GM19455 (cell line): ENCODE results near the gene CNBP.
"Not testable (repeated sequence)": the region's sequence is repeated elsewhere in the genome, so short reads cannot be mapped to it uniquely, and the experiment has no call there.

Experiments used
- ATAC-seq: cut with Tn5 transposase; IDR thresholded peaks from one replicate; pipeline ENCODE4 v1.9.1; 2021; ENCODE audit not compliant: unreplicated experiment

CNBP gene

GRCh38 chr3:129185783-129186182 lies 2.1 kb upstream of the CNBP start:
- no peak for ATAC-seq

DNA sequence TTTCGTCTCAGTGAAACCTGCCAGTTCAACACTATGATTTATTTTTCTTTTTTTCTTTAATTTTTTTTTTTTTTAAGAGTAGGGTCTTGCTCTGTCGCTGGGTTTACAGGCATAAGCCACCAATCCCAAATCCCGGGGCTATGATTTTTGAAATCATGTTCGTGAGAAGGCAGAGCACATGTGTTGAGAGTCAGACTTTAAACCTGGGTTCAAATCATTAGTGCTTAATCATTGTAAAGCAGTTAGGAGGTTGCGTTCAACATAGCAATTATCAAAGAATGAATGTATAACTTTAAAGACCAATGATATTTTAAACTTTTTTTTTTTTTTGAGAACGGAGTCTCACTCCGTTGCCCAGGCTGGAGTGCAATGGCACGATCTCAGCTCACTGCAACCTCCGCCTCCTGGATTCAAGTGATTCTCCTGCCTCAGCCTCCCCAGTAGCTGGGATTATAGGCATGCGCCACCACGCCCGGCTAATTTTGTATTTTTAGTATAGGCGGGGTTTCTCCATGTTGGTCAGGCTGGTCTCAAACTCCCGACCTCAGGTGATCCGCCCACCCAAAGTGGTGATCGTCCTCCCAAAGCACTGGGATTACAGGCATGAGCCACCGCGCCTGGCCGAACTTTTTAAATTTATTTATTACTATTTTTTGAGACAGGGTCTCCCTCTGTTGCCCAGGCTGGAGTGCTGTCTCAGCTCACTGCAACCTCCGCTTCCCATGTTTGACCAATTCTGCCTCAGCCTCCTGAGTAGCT lies 1.3 kb upstream of the CNBP start:
- ATAC-seq = not testable (repeated sequence)

GRCh38 chr3:129184396-129184657 lies 631 bp upstream of the CNBP start:
- ATAC-seq = no peak

- ATAC-seq = no peak
These were observed 1.1 kb downstream of the CNBP start for GRCh38 chr3:129182390-129183185.

GRCh38 chr3:129181819-129182218 lies 1.9 kb downstream of the CNBP start:
- ATAC-seq = no peak

GRCh38 chr3:129180461-129180860 lies 3.2 kb downstream of the CNBP start:
- ATAC-seq = no peak

GRCh38 chr3:129176051-129176450 lies 7.6 kb downstream of the CNBP start:
- ATAC-seq = no peak

GRCh38 chr3:129173725-129174124 lies 10.0 kb downstream of the CNBP start:
- no peak for ATAC-seq

DNA sequence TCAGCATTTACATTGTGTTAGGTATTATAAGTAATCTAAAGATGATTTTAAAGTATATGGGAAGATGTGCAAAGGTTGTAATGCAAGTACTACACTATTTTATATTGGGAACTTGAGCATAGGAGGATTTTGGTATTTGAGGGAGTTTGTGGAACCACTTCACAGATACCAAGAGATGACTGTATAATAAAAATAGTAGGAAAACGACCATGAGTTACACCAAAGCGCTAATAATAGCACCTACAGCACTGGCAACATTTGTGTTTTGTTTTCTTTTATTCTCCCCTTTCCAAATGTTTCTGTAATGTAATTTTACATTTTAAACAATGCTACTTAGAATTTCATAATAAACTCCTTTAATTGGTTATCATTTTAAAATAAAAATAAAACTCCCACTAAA lies 10.5 kb downstream of the CNBP start:
- ATAC-seq = no peak

- no peak for ATAC-seq
These were observed 16.9 kb downstream of the CNBP start for GRCh38 chr3:129166579-129167332.

- not testable (repeated sequence) for ATAC-seq
These were observed 18.1 kb downstream of the CNBP start for GRCh38 chr3:129165594-129165993.

DNA sequence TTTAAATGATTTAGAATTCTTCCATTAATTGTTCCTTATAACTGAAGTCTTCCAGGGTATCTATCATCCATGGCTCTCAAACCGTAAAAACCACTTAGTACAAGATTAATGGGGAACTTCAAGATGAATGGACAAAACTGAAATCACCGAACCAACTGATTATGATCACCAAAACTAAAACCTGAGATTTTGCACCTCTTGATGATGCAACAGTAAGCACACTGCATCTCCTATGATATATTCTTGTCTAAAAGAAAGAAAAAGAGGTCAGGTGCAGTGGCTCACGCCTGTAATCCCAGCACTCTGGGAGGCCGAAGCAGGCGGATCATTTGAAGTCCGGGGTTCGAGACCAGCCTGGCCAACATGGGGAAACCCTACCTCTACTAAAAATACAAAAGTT lies 19.2 kb downstream of the CNBP start:
- ATAC-seq = no peak

DNA sequence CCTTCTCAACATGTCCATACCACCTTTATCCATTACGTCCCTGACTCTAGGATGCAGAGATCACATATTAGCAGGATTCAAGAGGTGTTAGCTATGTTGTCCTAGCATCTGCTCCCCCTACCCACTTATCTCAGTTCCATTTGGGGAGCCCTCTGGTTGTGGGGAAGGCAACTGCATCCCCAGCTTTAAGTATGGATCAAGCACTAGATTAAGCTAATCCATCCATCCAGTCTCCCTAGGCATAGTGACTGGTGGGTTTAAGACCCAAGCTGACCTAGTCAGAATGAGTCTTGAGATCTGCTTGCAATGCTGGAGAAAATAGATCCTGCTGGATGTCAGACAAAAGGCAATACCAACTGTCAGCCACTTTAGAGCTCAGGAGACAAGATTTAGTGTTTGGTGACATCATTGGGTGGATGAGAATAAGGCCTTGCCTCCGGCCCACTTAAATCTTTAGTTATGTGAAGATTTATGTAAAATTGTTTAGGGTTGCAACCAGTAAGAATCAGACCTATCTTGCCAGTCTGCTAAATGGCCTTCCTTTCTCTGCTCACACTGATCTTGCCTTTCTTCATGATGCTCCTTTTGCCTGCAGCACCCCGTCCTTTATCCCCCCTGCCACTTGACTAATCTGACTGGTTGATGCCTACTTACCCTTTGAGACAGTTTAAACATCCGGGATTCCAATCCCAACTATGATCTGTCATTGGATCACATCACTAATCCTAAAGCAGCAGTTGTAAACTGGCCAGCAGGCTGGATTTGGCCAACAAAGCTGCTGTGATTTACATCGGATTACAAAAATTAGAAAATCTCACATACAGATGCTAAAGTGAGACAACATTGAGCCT lies 20.7 kb downstream of the CNBP start:
- ATAC-seq = no peak

DNA sequence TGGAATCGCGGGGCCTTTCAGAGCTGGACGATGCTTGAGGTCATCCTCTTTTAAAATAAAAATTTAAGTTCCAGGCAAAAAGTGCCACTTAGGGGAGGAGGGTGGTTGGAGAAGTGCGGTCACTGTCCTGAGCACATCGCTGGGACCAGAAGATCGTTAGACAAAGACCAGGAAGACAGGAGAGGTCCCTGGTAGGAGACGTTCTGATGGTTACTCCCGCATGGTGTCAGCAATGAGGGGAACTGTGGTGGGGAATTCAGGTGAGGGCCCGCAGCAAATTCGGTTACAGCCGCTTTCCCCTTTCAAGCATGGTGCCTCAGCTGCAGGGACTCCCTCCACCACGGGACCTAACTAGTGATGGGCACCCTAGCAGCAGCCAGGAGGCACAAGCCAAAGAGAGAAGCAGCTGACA lies 21.8 kb downstream of the CNBP start:
- peak; percentile 5 for ATAC-seq

- ATAC-seq = peak; percentile 76
These were observed 22.5 kb downstream of the CNBP start, which contains the start of gene ISY1 for GRCh38 chr3:129160891-129161859. Gene ISY1 (minus strand): TSS chr3:129161063. CDS start chr3:129160975, 88 bp downstream.

- no peak for ATAC-seq
These were observed 38.9 kb downstream of the CNBP start for GRCh38 chr3:129144786-129145185.

DNA sequence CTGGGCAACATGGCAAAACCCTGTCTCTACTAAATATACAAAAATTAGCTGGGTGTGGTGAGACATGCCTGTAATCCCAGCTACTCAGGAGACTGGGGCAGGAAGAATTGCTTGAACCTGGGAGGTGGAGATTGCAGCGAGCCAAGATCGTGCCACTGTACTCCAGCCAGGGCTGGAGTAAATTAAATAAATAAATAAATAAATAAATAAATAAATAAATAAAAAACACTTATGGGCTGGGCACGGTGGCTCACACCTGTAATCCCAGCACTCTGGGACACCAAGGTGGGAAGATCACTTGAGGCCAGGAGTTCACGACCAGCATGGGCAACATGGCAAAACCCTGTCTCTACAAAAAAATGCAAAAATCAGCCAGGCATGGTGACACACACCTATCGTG lies 42.7 kb downstream of the CNBP start:
- not testable (repeated sequence) for ATAC-seq

DNA sequence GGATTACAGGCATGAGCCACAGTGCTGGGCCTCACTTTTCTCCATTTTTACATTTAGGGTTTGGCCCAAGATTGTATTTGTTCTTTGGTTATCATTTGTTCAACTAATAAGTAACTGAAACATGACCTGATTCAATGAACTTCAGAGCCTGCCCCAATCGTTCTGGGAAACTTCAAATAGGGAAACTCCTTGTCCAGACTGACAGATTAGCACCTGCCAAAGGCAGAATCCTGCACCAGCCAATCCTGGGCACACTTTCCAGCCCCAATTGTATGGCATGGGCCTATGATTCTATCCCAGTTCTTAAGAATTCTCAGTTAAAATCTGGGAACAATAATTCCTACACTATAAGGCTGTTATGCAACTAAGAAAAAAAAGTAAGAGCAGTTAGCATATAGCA lies 43.8 kb downstream of the CNBP start:
- ATAC-seq = no peak

DNA sequence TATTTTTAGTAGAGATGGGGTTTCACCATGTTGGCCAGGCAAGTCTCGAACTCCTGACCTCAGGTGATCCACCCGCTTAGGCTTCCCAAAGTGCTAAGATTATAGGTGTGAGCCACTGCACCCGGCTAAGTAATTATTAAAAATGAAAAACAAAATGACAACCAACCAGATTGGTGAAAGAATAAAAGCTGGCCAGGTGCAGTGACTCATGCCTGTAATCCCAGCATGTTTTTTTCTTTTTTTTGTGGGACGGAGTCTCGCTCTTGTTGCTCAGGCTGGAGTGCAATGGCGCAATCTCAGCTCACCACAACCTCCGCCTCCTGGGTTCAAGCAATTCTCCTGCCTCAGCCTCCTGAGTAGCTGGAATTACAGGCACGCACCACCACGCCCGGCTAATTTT lies 47.4 kb downstream of the CNBP start:
- not testable (repeated sequence) for ATAC-seq
